ENCODE data around the gene GMNN.
"Not testable (repeated sequence)": the region's sequence is repeated elsewhere in the genome, so short reads cannot be mapped to it uniquely, and the experiment has no call there.

- not testable (repeated sequence) for TF ChIP-seq EZH2 (IDR thresholded peaks at IDR 0.05; ENCODE audit: low read length, unreplicated experiment); EZH2phosphoT487 (IDR thresholded peaks at IDR 0.05; ENCODE audit: borderline replicate concordance, low read length)
- TF ChIP-seq, protein P1, sequence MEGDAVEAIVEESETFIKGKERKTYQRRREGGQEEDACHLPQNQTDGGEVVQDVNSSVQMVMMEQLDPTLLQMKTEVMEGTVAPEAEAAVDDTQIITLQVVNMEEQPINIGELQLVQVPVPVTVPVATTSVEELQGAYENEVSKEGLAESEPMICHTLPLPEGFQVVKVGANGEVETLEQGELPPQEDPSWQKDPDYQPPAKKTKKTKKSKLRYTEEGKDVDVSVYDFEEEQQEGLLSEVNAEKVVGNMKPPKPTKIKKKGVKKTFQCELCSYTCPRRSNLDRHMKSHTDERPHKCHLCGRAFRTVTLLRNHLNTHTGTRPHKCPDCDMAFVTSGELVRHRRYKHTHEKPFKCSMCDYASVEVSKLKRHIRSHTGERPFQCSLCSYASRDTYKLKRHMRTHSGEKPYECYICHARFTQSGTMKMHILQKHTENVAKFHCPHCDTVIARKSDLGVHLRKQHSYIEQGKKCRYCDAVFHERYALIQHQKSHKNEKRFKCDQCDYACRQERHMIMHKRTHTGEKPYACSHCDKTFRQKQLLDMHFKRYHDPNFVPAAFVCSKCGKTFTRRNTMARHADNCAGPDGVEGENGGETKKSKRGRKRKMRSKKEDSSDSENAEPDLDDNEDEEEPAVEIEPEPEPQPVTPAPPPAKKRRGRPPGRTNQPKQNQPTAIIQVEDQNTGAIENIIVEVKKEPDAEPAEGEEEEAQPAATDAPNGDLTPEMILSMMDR (conservative IDR thresholded peaks at IDR 0.05; ENCODE audit: low read depth, low read length): not testable (repeated sequence)
These were observed 43.1 kb upstream of the GMNN start for GRCh38 chr6:24731456-24732134.
